Caco-2 (cell line): ENCODE results near the gene PVALEF. TPM values are rescaled to one million over a fixed set of nuclear protein-coding genes. Genes with fewer than 3 reads are reported as not detected.

ENCODE experiments used
- BruUV-seq: library from RNA; stranded (reverse); fragments of 400-500 nt; replicated peaks from 2 replicates; lab custom pipeline; 2021; lab: Mats Ljungman, UMichigan
- CTCF ChIA-PET: fragments of 300-600 bp; sonication (Branson Sonifier 250); formaldehyde crosslinking; loops from one replicate; lab custom pipeline; 2022; ENCODE audit warnings: antibody characterized with exemption; lab: Charles Lee
- POLR2A ChIA-PET: fragments of 300-600 bp; sonication (Branson Sonifier 250); formaldehyde crosslinking; loops from one replicate; lab custom pipeline; 2022; ENCODE audit warnings: antibody characterized with exemption; lab: Charles Lee
- DNase-seq, 2 experiments: peaks; one replicate each; pipeline versions ENCODE4 v3.0.0 to v3.0.0-alpha.2; 2020 to 2022
- H3K27me3 ChIP-seq: replicated peaks from 2 replicates; pipeline ENCODE4 v1.6.0; 2011; ENCODE audit warnings: low read length; ENCODE audit not compliant: control insufficient read depth, insufficient read depth
- H3K36me3 ChIP-seq: 2 replicates; pipeline ENCODE4 v1.5.1; 2011; ENCODE audit warnings: low read length; ENCODE audit not compliant: control insufficient read depth, insufficient read depth
- H3K4me1 ChIP-seq: fragments of 250-450 bp; sonication (Bioruptor Pico); 2 replicates; pipeline ENCODE4 v1.5.1; 2020; ENCODE audit warnings: mild to moderate bottlenecking
- H3K4me3 ChIP-seq: 2 replicates; pipeline ENCODE4 v1.5.1; 2011; ENCODE audit warnings: low read depth, mild to moderate bottlenecking, control low read depth, low read length
- H3K9me3 ChIP-seq: fragments of 250-450 bp; sonication (Bioruptor Pico); 2 replicates; pipeline ENCODE4 v1.5.1; 2020; ENCODE audit warnings: mild to moderate bottlenecking, moderate library complexity
- H3K27ac Mint-ChIP-seq: one replicate; pipeline ENCODE4 v1.8.0; 2022; ENCODE audit warnings: mixed read lengths; ENCODE audit not compliant: unreplicated experiment
- H3K27me3 Mint-ChIP-seq: one replicate; pipeline ENCODE4 v1.8.0; 2022; ENCODE audit warnings: mixed read lengths; ENCODE audit not compliant: insufficient read depth, unreplicated experiment
- H3K36me3 Mint-ChIP-seq: one replicate; pipeline ENCODE4 v1.8.0; 2022; ENCODE audit warnings: mild to moderate bottlenecking, mixed read lengths; ENCODE audit not compliant: insufficient read depth, unreplicated experiment
- H3K4me1 Mint-ChIP-seq: one replicate; pipeline ENCODE4 v1.8.0; 2022; ENCODE audit warnings: low read depth, mixed read lengths; ENCODE audit not compliant: unreplicated experiment
- H3K4me3 Mint-ChIP-seq: one replicate; pipeline ENCODE4 v1.8.0; 2022; ENCODE audit warnings: mild to moderate bottlenecking, moderate library complexity, mixed read lengths; ENCODE audit not compliant: unreplicated experiment
- H3K9me3 Mint-ChIP-seq: one replicate; pipeline ENCODE4 v1.8.0; 2022; ENCODE audit warnings: mixed read lengths; ENCODE audit not compliant: unreplicated experiment
- intact Hi-C: fragments of 100-400 bp; cut with micrococcal nuclease; formaldehyde crosslinking; loops from one replicate; pipeline ENCODE4 v1.10.0; 2022; ENCODE audit not compliant: unreplicated experiment
- total RNA-seq: library from RNA; stranded (reverse); gene quantifications from 2 replicates; pipeline ENCODE4 v1.2.3, GENCODE V29; 2022
- TF ChIP-seq, protein P1 (sequence below), 2 experiments: fragments of 200-600 bp in 1 of 2; IDR thresholded peaks; 1 replicate in 1 of 2; 2 replicates in 1 of 2; pipeline versions ENCODE4 v1.5.1 to v1.8.0; 2011 to 2022; ENCODE audit warnings: antibody characterized with exemption in 1 of 2, control low read depth in 1 of 2, inconsistent platforms in 1 of 2, low read depth in 1 of 2, low read length in 1 of 2, mild to moderate bottlenecking in 1 of 2, moderate library complexity in 1 of 2; ENCODE audit not compliant: insufficient read depth in 1 of 2, severe bottlenecking in 1 of 2, unreplicated experiment in 1 of 2

PVALEF gene
- total RNA-seq, 1 experiment from 2014 or later: not detected

GRCh38 chr17:81230043-81230820 lies 64.9 kb downstream of the PVALEF start:
- Histone ChIP-seq H3K36me3 (peaks cover 5% of the 10 kb centered on the region), H3K9me3 (0 out of 2 replicates have a peak, but pooled peaks cover 3% of the 10 kb centered on the region), H3K4me1 (peaks cover 15% of the 10 kb centered on the region), H3K4me3 (no peak overlapping the region), H3K27me3 (no peaks in the 10 kb centered on the region)
- no peaks in the 10 kb centered on the region for H3K9me3 Mint-ChIP-seq
- no peak overlapping the region for H3K27ac Mint-ChIP-seq
- POLR2A ChIA-PET: no interaction called here
- no peak for DNase-seq
- peaks cover 30% of the 10 kb centered on the region for H3K36me3 Mint-ChIP-seq
- H3K4me1 Mint-ChIP-seq: peaks cover 10% of the 10 kb centered on the region
- H3K27me3 Mint-ChIP-seq: no peaks in the 10 kb centered on the region
- no peak overlapping the region for H3K4me3 Mint-ChIP-seq
- TF ChIP-seq, protein P1, sequence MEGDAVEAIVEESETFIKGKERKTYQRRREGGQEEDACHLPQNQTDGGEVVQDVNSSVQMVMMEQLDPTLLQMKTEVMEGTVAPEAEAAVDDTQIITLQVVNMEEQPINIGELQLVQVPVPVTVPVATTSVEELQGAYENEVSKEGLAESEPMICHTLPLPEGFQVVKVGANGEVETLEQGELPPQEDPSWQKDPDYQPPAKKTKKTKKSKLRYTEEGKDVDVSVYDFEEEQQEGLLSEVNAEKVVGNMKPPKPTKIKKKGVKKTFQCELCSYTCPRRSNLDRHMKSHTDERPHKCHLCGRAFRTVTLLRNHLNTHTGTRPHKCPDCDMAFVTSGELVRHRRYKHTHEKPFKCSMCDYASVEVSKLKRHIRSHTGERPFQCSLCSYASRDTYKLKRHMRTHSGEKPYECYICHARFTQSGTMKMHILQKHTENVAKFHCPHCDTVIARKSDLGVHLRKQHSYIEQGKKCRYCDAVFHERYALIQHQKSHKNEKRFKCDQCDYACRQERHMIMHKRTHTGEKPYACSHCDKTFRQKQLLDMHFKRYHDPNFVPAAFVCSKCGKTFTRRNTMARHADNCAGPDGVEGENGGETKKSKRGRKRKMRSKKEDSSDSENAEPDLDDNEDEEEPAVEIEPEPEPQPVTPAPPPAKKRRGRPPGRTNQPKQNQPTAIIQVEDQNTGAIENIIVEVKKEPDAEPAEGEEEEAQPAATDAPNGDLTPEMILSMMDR (IDR thresholded peaks at IDR 0.05; ENCODE audit: insufficient read depth in 1 of 2, low read depth in 1 of 2, low read length in 1 of 2, severe bottlenecking in 1 of 2, unreplicated experiment in 1 of 2): peak; percentile 17 to 48
- intact Hi-C loops: no loop called here
- BruUV-seq: no TSS peak
- CTCF ChIA-PET: interaction anchor here (1.3 kb wide), 1 partner anchor 87 kb away, joined by 3 read pairs; no protein-coding TSS in a partner anchor

- intact Hi-C loops: no loop called here
- Histone ChIP-seq H3K36me3 (peaks cover 5% of the 10 kb centered on the region), H3K4me1 (peaks cover 25% of the 10 kb centered on the region), H3K9me3 (0 out of 2 replicates have a peak, but pooled peaks cover 3% of the 10 kb centered on the region), H3K4me3 (no peak overlapping the region), H3K27me3 (no peaks in the 10 kb centered on the region)
- Mint-ChIP-seq H3K27me3 (no peaks in the 10 kb centered on the region), H3K27ac (no peak overlapping the region), H3K4me3 (no peak overlapping the region), H3K4me1 (peaks cover 13% of the 10 kb centered on the region), H3K36me3 (peaks cover 30% of the 10 kb centered on the region), H3K9me3 (no peaks in the 10 kb centered on the region)
- TF ChIP-seq, protein P1 (IDR thresholded peaks at IDR 0.05; ENCODE audit: insufficient read depth in 1 of 2, low read depth in 1 of 2, low read length in 1 of 2, severe bottlenecking in 1 of 2, unreplicated experiment in 1 of 2): no peak
- CTCF ChIA-PET: interaction anchor here (1.3 kb wide), 1 partner anchor 88 kb away, joined by 3 read pairs; no protein-coding TSS in a partner anchor
- BruUV-seq: no TSS peak
- POLR2A ChIA-PET: no interaction called here
- no peak for DNase-seq
Measured at GRCh38 chr17:81231121-81231645, 65.9 kb downstream of the PVALEF start.

- BruUV-seq: no TSS peak
- DNase-seq: no peak
- no peaks in the 10 kb centered on the region for H3K27me3 Mint-ChIP-seq
- H3K4me1 Mint-ChIP-seq: peaks cover 13% of the 10 kb centered on the region
- no peak overlapping the region for H3K4me3 Mint-ChIP-seq
- 0 out of 2 replicates have a peak, but pooled peaks cover 2% of the 10 kb centered on the region for H3K9me3 ChIP-seq
- peaks cover 5% of the 10 kb centered on the region for H3K36me3 ChIP-seq
- intact Hi-C loops: no loop called here
- TF ChIP-seq, protein P1 (IDR thresholded peaks at IDR 0.05; ENCODE audit: insufficient read depth in 1 of 2, low read depth in 1 of 2, low read length in 1 of 2, severe bottlenecking in 1 of 2, unreplicated experiment in 1 of 2): no peak
- H3K36me3 Mint-ChIP-seq: peaks cover 30% of the 10 kb centered on the region
- peaks cover 25% of the 10 kb centered on the region for H3K4me1 ChIP-seq
- H3K9me3 Mint-ChIP-seq: no peaks in the 10 kb centered on the region
- POLR2A ChIA-PET: no interaction called here
- no peak overlapping the region for H3K4me3 ChIP-seq
- CTCF ChIA-PET: no interaction called here
- no peaks in the 10 kb centered on the region for H3K27me3 ChIP-seq
- no peak overlapping the region for H3K27ac Mint-ChIP-seq
Measured at GRCh38 chr17:81231766-81232581, 66.7 kb downstream of the PVALEF start.
